Measurements from ENCODE around the gene CEP72. TPM values are rescaled to one million over a fixed set of nuclear protein-coding genes. Genes with fewer than 3 reads are reported as not detected.
A peak's percentile ranks its signal among the peaks of the same experiment; 100 is the strongest.

The CEP72 gene
- total RNA-seq, 1 donor from 2014 or later: 27.8 TPM

GRCh38 chr5:641331-641765, 29.2 kb downstream of the CEP72 start:
- Mint-ChIP-seq H3K9me3 (no peaks in the 10 kb centered on the region), H3K27ac (no peak overlapping the region)
- no peak for TF ChIP-seq CTCF (conservative IDR thresholded peaks at IDR 0.05)

GRCh38 chr5:642481-642880, 30.3 kb downstream of the CEP72 start:
- no peak for TF ChIP-seq CTCF (conservative IDR thresholded peaks at IDR 0.05)
- no peaks in the 10 kb centered on the region for H3K27me3 Mint-ChIP-seq
- no peak overlapping the region for H3K4me3 Mint-ChIP-seq
- H3K9me3 Mint-ChIP-seq: no peaks in the 10 kb centered on the region
- no peak for DNase-seq (ENCODE audit: extremely low spot score, unreplicated experiment)
- peaks cover 10% of the 10 kb centered on the region for H3K36me3 Mint-ChIP-seq
- no peak overlapping the region for H3K27ac Mint-ChIP-seq
- peaks cover 4% of the 10 kb centered on the region for H3K4me1 Mint-ChIP-seq (ENCODE audit: unreplicated experiment)

More at GRCh38 chr5:641331-641765, 29.2 kb downstream of the CEP72 start:
- Mint-ChIP-seq H3K4me3 (no peak overlapping the region), H3K27me3 (no peaks in the 10 kb centered on the region), H3K4me1 (ENCODE audit: unreplicated experiment) (peaks cover 4% of the 10 kb centered on the region), H3K36me3 (peaks cover 14% of the 10 kb centered on the region)
- DNase-seq (ENCODE audit: extremely low spot score, unreplicated experiment): no peak

- H3K36me3 Mint-ChIP-seq: peaks cover 10% of the 10 kb centered on the region
- H3K27ac Mint-ChIP-seq: no peak overlapping the region
- peaks cover 4% of the 10 kb centered on the region for H3K4me1 Mint-ChIP-seq (ENCODE audit: unreplicated experiment)
- H3K27me3 Mint-ChIP-seq: no peaks in the 10 kb centered on the region
- no peak for DNase-seq (ENCODE audit: extremely low spot score, unreplicated experiment)
- TF ChIP-seq CTCF (conservative IDR thresholded peaks at IDR 0.05): no peak
- no peak overlapping the region for H3K4me3 Mint-ChIP-seq
- H3K9me3 Mint-ChIP-seq: no peaks in the 10 kb centered on the region
Measured at GRCh38 chr5:643351-643801, 31.2 kb downstream of the CEP72 start.

GRCh38 chr5:643811-644271, 31.7 kb downstream of the CEP72 start:
- no peak for TF ChIP-seq CTCF (conservative IDR thresholded peaks at IDR 0.05)
- Mint-ChIP-seq H3K27me3 (no peaks in the 10 kb centered on the region), H3K4me1 (ENCODE audit: unreplicated experiment) (peaks cover 4% of the 10 kb centered on the region), H3K9me3 (no peaks in the 10 kb centered on the region), H3K27ac (peak overlapping the region; percentile 19), H3K36me3 (peaks cover 10% of the 10 kb centered on the region), H3K4me3 (no peak overlapping the region)
- DNase-seq (ENCODE audit: extremely low spot score, unreplicated experiment): no peak

- H3K36me3 Mint-ChIP-seq: peaks cover 10% of the 10 kb centered on the region
- TF ChIP-seq CTCF (conservative IDR thresholded peaks at IDR 0.05): no peak
- no peak for DNase-seq (ENCODE audit: extremely low spot score, unreplicated experiment)
- H3K4me3 Mint-ChIP-seq: no peak overlapping the region
- H3K27me3 Mint-ChIP-seq: no peaks in the 10 kb centered on the region
- peaks cover 4% of the 10 kb centered on the region for H3K4me1 Mint-ChIP-seq (ENCODE audit: unreplicated experiment)
- peak overlapping the region; percentile 19 for H3K27ac Mint-ChIP-seq
- H3K9me3 Mint-ChIP-seq: no peaks in the 10 kb centered on the region
Measured at GRCh38 chr5:644509-644908, 32.4 kb downstream of the CEP72 start.

GRCh38 chr5:644971-645370, 32.8 kb downstream of the CEP72 start:
- Mint-ChIP-seq H3K4me3 (no peak overlapping the region), H3K9me3 (no peaks in the 10 kb centered on the region), H3K36me3 (peaks cover 10% of the 10 kb centered on the region), H3K4me1 (ENCODE audit: unreplicated experiment) (peaks cover 4% of the 10 kb centered on the region), H3K27me3 (no peaks in the 10 kb centered on the region), H3K27ac (no peak overlapping the region)
- no peak for TF ChIP-seq CTCF (conservative IDR thresholded peaks at IDR 0.05)
- no peak for DNase-seq (ENCODE audit: extremely low spot score, unreplicated experiment)
